Activated T-helper 17 cell treated with anti-CD3 and anti-CD28 coated beads, Interleukin-2, amount 50 U/mL, for 72 hours (primary cell): ENCODE data around the gene PHACTR1. TPM values are rescaled to one million over a fixed set of nuclear protein-coding genes. Genes with fewer than 3 reads are reported as not detected.

Experiments
- ATAC-seq: fragments of 150-1000 bp; cut with Tn5 transposase; replicated peaks from 2 replicates; pipeline ENCODE4 v1.10.0; 2021; ENCODE audit warnings: mild to moderate bottlenecking, moderate library complexity
- H3K27ac Mint-ChIP-seq: one replicate; pipeline ENCODE4 v1.8.0; 2022; ENCODE audit warnings: mixed read lengths
- H3K27me3 Mint-ChIP-seq: one replicate; pipeline ENCODE4 v1.8.0; 2022; ENCODE audit warnings: mixed read lengths
- H3K36me3 Mint-ChIP-seq: one replicate; pipeline ENCODE4 v1.8.0; 2022; ENCODE audit warnings: low read depth, mild to moderate bottlenecking, mixed read lengths
- H3K4me1 Mint-ChIP-seq: one replicate; pipeline ENCODE4 v1.8.0; 2022; ENCODE audit warnings: mixed read lengths
- H3K4me3 Mint-ChIP-seq: one replicate; pipeline ENCODE4 v1.8.0; 2022; ENCODE audit warnings: mild to moderate bottlenecking, mixed read lengths
- H3K9me3 Mint-ChIP-seq: one replicate; pipeline ENCODE4 v1.8.0; 2022; ENCODE audit warnings: mixed read lengths
- total RNA-seq, 2 donors: library from RNA; stranded (reverse); gene quantifications; one replicate each; pipeline ENCODE4 v1.2.3, GENCODE V29; 2022

The PHACTR1 gene
- total RNA-seq, 2 donors from 2014 or later = 0.05 to 1.5 TPM

DNA sequence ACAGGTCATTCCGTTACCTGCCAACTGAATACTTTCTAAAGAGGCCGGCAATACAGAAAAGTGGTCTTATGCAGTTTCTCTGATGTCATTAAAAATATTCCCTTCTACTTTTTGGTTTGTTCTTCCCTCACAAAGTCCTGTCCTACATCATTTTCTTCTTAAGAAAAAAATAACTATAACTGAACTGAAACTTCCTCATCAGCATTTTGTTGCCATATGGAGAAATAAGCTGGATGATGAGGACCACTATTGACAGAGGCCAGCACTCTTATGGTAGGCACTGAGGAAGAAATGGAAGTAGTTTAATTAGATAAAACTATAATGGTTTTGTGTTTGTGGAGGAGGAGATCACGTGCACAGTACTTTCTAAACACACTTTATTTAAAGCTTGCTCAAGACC is 274.9 kb downstream of the PHACTR1 start:
- no peak overlapping the region for H3K4me3 Mint-ChIP-seq
- H3K36me3 Mint-ChIP-seq = no peaks in the 10 kb centered on the region
- ATAC-seq = no peak
- H3K27me3 Mint-ChIP-seq = peaks cover 26% of the 10 kb centered on the region
- H3K4me1 Mint-ChIP-seq = no peaks in the 10 kb centered on the region
- H3K27ac Mint-ChIP-seq = no peak overlapping the region
- H3K9me3 Mint-ChIP-seq = peaks cover 4% of the 10 kb centered on the region

DNA sequence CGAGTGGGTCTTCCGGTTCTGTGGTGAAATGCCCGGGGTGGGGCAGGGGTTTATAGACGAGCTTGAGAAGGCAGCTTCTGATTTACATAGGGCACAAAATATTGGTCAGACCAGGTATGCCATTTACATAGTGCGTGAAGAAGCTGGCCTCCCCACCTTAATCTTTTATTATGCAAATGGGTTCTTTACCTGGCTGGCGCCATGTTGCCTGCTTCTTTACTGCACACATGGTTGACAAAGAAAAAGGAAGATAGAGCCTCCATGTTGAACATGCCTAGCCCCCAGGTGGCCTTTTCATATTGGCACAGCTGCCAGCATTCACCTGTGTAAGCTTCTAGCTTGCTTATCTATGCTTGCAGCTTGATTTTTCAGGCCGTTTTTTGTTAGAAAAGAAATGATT is 276.2 kb downstream of the PHACTR1 start:
- H3K27ac Mint-ChIP-seq = no peak overlapping the region
- no peaks in the 10 kb centered on the region for H3K36me3 Mint-ChIP-seq

DNA sequence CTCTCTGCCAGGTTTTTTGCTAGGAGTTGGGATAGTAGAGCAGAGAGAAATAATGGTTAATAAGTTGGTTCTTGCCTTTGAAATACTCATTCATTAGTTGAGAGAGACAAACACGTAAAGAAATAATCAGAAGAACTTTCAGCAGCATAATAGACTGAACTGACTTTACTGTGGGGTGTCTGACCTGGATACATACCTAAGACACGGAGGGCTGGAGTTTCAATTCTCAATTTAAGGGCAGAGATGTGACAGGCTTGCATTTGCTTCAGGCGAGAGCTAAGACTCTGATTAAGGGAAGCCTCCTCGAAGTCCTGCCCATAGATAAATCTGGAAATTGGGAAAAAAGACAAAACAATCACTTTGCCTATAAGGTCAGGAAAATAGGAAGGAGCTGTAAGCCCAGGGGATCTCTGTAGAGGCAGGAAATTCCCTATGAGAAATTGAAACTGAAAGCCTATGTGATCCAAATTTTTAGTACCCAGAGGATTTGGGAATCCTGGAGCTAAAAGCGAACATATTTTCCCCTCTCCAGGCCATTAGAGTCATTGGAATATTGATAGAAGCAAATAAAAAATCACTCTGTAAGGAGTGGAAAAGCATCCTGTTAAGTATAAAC is 276.8 kb downstream of the PHACTR1 start:
- Mint-ChIP-seq H3K27ac (no peak overlapping the region), H3K4me1 (no peaks in the 10 kb centered on the region), H3K9me3 (peaks cover 4% of the 10 kb centered on the region), H3K27me3 (peaks cover 23% of the 10 kb centered on the region), H3K36me3 (no peaks in the 10 kb centered on the region), H3K4me3 (no peak overlapping the region)
- ATAC-seq = no peak

More for the DNA sequence above, 276.2 kb downstream of the PHACTR1 start:
- Mint-ChIP-seq H3K4me1 (no peaks in the 10 kb centered on the region), H3K27me3 (peaks cover 23% of the 10 kb centered on the region), H3K4me3 (no peak overlapping the region), H3K9me3 (peaks cover 4% of the 10 kb centered on the region)
- ATAC-seq = no peak

DNA sequence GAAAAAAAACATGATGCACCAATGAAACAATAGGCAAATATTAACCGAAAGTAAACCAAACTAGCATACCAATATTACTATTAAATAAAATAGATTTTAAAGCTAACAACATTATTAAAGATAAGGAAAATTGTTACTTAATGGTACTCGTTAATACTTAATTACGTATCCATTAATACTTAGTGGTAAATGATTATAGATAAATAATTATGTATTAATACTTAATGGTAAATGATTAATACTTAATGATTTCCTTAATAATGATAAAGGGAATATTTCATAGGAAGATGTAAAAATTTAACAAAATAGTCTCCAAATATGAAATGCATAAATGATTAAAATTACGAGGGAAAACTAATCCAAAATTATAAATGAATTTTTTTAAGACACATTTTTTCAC is 278.9 kb downstream of the PHACTR1 start:
- no peaks in the 10 kb centered on the region for H3K36me3 Mint-ChIP-seq
- H3K27ac Mint-ChIP-seq = no peak overlapping the region
- H3K9me3 Mint-ChIP-seq = peaks cover 4% of the 10 kb centered on the region
- ATAC-seq = no peak
- no peaks in the 10 kb centered on the region for H3K4me1 Mint-ChIP-seq
- H3K27me3 Mint-ChIP-seq = peaks cover 23% of the 10 kb centered on the region
- H3K4me3 Mint-ChIP-seq = no peak overlapping the region

DNA sequence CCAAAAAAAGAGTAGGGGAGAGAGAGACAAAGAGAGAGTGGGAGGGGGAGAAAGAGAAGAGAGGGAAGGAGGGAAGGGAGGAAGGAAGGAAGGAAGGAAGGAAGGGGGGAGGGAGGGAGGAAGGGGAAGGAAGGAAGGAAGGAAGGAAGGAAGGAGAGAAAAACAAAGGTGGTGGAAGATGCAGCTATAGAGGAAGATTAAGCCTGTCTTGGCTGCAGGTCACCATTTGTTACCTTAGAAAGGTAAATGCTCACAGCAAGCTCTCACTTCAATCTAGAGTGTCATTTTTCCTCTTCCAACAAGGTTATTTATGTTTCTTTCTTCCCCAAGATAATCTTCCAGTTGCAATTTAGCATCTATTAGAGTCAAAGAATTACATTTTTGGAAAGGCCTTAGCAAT is 284.0 kb downstream of the PHACTR1 start:
- Mint-ChIP-seq H3K27ac (no peak overlapping the region), H3K9me3 (no peaks in the 10 kb centered on the region), H3K4me3 (no peak overlapping the region), H3K4me1 (no peaks in the 10 kb centered on the region), H3K27me3 (peaks cover 7% of the 10 kb centered on the region), H3K36me3 (no peaks in the 10 kb centered on the region)
- no peak for ATAC-seq

DNA sequence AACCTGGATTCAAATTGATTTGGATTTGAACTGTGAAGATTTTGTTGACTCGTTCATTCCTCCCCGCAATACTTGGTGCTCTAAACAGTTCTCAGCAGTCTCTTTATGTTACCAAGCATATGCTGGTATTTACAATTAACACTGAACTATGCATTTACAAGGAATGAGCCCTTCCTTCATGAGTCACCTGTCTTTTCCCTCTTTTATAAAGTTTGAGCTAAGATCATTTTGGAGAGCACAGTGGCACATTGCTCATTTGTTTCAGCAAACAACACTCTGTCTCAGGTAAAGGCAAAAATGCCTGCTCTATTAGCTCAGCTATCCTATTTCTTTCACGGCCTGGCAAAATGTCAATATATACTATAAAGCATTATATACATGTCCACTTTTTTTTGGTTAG is 285.4 kb downstream of the PHACTR1 start:
- ATAC-seq = no peak
- H3K4me1 Mint-ChIP-seq = no peaks in the 10 kb centered on the region
- H3K9me3 Mint-ChIP-seq = no peaks in the 10 kb centered on the region
- H3K27ac Mint-ChIP-seq = no peak overlapping the region
- H3K4me3 Mint-ChIP-seq = no peak overlapping the region
- H3K36me3 Mint-ChIP-seq = no peaks in the 10 kb centered on the region
- peaks cover 14% of the 10 kb centered on the region for H3K27me3 Mint-ChIP-seq

DNA sequence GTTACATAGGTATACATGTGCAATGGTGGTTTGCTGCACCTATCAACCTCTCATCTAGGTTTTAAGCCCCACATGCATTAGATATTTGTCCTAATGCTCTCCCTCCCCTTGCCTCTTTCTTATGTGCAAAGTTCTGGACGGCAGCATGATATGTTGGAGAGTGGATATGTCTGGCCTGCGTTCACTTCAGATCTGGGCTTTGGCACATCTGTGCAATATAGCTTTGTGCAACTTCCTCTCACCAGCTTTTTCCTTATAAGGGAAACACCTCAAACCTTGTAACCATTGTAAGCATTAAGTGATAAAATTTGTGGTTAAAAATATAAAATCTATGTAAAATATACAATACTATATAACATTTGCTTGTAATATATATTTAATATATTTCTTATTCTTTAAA is 288.0 kb downstream of the PHACTR1 start:
- ATAC-seq = no peak
- no peaks in the 10 kb centered on the region for H3K36me3 Mint-ChIP-seq

DNA sequence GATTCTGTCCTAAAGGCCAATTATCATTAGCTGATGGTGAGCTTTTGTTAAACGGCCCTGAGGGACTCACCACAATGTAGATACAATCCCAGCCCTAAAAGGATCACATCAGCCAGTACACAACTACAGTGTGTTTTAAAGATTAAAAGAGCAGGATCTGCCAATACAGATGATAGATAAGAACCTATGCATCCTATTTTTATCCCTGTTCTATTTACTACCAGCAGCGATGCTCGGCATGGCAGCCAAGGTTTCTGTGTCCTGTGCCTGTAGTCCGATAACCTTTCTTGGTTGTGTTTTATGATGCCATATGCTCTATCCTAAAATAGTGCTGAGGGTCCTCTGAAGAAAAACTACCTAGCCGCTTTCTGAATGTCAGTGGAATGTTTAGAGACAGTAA is 289.4 kb downstream of the PHACTR1 start:
- H3K4me3 Mint-ChIP-seq = no peak overlapping the region
- H3K4me1 Mint-ChIP-seq = no peaks in the 10 kb centered on the region
- H3K27me3 Mint-ChIP-seq = peaks cover 36% of the 10 kb centered on the region
- H3K9me3 Mint-ChIP-seq = no peaks in the 10 kb centered on the region
- H3K27ac Mint-ChIP-seq = no peak overlapping the region
- H3K36me3 Mint-ChIP-seq = no peaks in the 10 kb centered on the region
- ATAC-seq = no peak

More for the DNA sequence above, 288.0 kb downstream of the PHACTR1 start:
- Mint-ChIP-seq H3K4me3 (no peak overlapping the region), H3K27me3 (peaks cover 29% of the 10 kb centered on the region), H3K9me3 (no peaks in the 10 kb centered on the region), H3K4me1 (no peaks in the 10 kb centered on the region), H3K27ac (no peak overlapping the region)

DNA sequence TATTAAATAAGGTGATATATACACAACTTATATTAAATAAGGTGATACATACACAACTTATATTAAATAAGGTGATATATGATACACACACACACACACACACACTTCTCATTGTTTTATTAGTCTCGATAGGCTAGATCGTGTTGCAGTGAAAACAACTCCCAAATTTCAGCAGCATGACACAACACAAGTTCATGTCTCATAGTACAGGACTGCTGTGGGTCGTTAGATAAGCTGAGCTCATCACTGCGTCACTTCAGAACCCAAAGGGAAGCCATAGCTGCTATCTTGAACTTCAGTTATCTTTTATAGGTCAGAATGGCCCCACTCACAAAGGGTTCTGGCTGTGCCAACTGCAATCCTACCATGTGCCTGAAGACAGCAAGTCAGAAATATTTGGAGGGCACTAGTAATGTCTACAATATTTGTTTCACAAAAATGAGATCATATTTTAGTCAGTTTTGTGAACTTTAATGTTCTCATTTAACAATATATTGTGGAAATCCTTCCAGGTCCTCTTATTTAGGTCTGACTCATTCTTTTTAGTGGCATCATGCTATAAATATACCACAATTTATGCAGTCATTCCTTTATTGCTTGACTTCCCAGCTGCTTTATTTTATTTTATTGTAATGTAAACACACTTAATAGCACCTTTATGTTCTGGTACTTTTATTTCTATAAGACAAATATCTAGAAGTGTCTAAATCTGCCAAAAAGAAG is 290.2 kb downstream of the PHACTR1 start:
- Mint-ChIP-seq H3K4me1 (no peaks in the 10 kb centered on the region), H3K9me3 (no peaks in the 10 kb centered on the region), H3K36me3 (no peaks in the 10 kb centered on the region), H3K27me3 (peaks cover 42% of the 10 kb centered on the region), H3K4me3 (no peak overlapping the region), H3K27ac (no peak overlapping the region)
- no peak for ATAC-seq

DNA sequence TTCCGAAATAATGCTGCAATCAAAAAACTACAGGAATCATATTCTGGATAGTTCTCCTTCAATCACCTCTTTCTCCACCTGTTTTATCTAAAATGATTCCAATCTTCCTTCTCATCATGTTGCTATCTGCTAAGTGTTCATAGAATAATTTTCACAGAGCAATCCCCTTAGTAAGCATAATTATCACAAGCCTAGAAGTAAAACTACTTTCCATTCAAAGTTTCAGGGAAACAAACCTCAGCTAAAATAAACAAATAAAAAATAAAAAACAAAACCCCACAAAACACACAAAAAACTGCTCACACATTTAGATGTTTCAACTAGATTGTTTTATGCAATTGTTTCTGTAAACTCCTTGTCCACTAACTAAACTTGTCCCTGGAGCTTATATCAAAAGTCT is 291.2 kb downstream of the PHACTR1 start:
- Mint-ChIP-seq H3K36me3 (no peaks in the 10 kb centered on the region), H3K4me3 (no peak overlapping the region), H3K27me3 (peaks cover 50% of the 10 kb centered on the region), H3K4me1 (no peaks in the 10 kb centered on the region), H3K9me3 (no peaks in the 10 kb centered on the region), H3K27ac (no peak overlapping the region)
- ATAC-seq = no peak

DNA sequence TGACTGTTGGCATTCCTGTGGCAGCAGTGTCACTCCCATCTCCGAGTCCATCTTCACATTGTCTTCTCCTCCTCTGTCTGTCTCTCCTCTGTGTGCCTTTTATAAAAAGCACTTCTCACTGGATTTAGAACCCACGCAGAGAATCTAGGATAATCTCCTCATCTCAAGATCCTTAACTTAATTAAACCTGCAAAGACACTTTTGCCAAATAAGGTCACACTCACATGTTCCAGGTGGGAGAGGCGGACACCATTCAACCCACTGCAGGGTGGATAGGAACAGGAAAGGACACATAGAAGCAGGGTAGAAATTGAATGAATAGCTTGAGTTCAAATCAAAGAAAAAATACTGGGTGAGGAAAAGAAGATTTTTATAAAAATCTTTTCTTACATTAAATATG is 292.5 kb downstream of the PHACTR1 start:
- Mint-ChIP-seq H3K4me1 (no peaks in the 10 kb centered on the region), H3K27me3 (peaks cover 54% of the 10 kb centered on the region), H3K27ac (no peak overlapping the region), H3K4me3 (no peak overlapping the region), H3K9me3 (no peaks in the 10 kb centered on the region), H3K36me3 (no peaks in the 10 kb centered on the region)
- ATAC-seq = no peak

DNA sequence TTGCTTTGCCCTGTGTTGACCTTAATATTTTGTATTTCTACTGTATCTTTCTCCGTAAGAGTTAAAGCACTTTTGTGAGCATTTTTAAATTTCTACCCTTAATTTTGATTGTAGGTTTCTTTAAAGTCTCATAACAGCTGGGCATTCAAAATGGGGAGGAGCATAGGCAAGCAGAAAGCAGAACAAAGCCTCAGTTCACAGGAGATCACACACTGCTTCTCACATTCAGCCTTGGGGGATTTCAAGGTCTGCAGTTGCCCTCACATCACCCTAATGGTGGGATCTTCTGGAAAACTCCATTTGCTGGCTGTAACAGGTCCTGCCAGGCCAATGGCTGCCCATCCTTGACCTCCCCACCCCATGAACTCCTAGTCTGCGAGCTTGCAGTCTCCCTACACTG is 292.9 kb downstream of the PHACTR1 start:
- Mint-ChIP-seq H3K27me3 (peaks cover 56% of the 10 kb centered on the region), H3K36me3 (no peaks in the 10 kb centered on the region), H3K27ac (no peak overlapping the region), H3K4me1 (no peaks in the 10 kb centered on the region), H3K9me3 (no peaks in the 10 kb centered on the region), H3K4me3 (no peak overlapping the region)
- no peak for ATAC-seq

DNA sequence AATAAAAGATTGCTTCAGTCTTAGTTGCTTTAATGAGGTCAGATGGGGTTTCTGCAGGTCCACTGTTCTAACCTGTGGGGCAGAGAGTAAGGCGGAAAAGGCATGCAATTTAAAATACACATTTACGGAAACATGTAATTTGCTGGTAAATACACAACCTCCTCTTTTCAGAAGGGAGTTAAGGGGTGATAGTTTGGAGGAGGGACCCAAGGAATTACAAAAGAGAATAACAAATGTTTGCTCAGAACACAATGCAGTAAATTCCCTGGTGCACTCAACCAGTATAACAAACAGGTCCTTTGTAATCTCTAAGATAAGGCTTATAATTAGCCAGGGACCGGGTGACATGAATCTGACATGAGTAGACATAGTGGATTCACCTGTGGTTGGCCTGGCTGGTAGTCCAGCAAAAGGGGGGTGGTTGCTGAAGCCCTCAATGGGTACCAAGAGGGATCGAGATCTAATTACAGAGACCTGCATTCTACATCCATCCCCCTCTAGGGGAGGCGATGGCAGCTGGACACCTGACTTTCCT is 295.1 kb downstream of the PHACTR1 start:
- Mint-ChIP-seq H3K4me1 (no peaks in the 10 kb centered on the region), H3K27me3 (peaks cover 57% of the 10 kb centered on the region), H3K9me3 (no peaks in the 10 kb centered on the region), H3K36me3 (no peaks in the 10 kb centered on the region), H3K4me3 (no peak overlapping the region), H3K27ac (no peak overlapping the region)
- no peak for ATAC-seq

DNA sequence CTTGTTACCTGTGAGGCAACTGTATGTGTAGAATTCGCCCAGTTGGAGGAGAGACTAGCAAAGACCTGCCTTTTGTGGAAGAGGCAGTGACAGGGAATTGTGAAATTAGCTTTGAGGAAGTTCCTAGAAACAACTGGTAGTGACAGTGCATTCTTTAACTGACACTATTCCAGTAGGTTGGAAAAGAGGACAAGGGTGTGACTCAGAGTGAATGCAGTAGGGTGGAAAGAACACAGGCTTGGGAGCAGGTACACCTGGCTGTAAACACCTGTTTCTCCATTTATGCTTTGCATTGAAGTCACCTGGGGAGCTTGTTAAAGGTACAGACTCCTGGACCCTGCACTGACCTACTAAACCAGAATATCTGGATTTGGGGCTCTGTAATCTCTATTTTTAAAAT is 295.7 kb downstream of the PHACTR1 start:
- peaks cover 57% of the 10 kb centered on the region for H3K27me3 Mint-ChIP-seq
- H3K4me3 Mint-ChIP-seq = no peak overlapping the region
- no peaks in the 10 kb centered on the region for H3K36me3 Mint-ChIP-seq

DNA sequence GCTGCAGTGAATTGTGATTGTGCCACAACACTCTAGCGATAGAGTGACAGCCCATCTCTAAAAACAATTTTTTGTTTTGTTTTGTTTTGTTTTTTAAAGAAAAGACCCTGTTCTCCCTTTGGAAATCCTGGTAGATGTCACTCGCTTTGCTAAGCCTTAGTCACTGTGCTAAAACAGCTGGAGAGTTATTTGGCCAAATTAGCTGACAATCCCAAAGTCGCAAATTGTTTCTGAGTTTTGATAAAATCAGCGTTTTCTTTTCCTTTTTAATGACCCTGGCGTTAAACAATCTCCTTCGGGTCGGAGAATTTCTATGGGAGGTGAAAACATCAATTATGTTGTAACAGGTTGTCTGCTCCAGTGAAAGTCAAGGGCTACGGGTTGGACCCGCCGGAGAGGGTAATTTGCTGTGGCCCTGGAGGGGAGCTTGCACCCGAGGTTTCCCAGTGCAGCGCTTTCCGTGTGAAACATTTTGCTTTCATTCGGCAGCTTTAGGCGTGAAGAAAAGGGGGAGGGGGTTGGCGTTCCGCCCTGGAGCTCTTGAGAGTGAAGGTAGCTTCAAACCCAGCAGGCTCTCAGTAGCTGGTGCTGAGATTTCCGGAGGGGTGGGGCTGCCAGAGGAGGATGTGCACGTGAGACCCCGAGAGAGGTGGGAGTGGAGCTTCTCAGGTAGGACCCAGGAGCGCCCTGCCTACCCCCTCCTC is 296.6 kb downstream of the PHACTR1 start:
- Mint-ChIP-seq H3K4me1 (no peaks in the 10 kb centered on the region), H3K27me3 (peaks cover 54% of the 10 kb centered on the region), H3K4me3 (peak overlapping the region; percentile 53), H3K9me3 (no peaks in the 10 kb centered on the region), H3K27ac (no peak overlapping the region), H3K36me3 (no peaks in the 10 kb centered on the region)
- ATAC-seq = no peak

More for the DNA sequence above, 295.7 kb downstream of the PHACTR1 start:
- no peaks in the 10 kb centered on the region for H3K4me1 Mint-ChIP-seq
- H3K27ac Mint-ChIP-seq = no peak overlapping the region
- no peak for ATAC-seq
- H3K9me3 Mint-ChIP-seq = no peaks in the 10 kb centered on the region
